Measurements from ENCODE around the gene ERBIN. TPM values are rescaled to one million over a fixed set of nuclear protein-coding genes. Genes with fewer than 3 reads are reported as not detected.

The ERBIN gene
- total and polyA plus RNA-seq, 2 of the 4 experiments (the other 2 are of a cell fraction), result 25.8 to 70.1 TPM

DNA sequence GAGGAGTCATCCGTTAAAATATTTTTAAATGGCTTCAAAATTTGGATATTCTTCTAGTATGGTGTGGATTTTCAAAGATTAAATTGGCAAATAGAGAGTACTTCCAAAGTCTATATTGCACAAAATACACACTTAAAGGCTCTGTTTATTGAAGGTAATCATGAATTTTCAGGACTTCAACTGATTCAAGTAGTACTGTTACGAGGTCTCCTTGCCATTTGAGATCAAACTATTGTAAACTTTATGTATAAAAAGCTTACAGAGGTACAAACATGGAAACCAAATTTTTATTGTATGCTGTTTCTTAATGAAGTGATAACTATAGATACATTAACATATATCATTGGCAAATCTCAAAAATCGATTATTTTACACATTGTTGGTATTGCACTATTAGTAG, 2.5 kb downstream of the ERBIN start:
- dilution Hi-C loops (cut with HindIII; ENCODE audit: low sequenced_read_pairs, unreplicated experiment) (no loop called here), in situ Hi-C loops (cut with MboI; ENCODE audit: low sequenced_read_pairs) (no loop called here), intact Hi-C loops (cut with micrococcal nuclease) (loop anchor here (5.0 kb wide), 2 partner anchors 113 to 127 kb away; no protein-coding TSS in a partner anchor)
- H2AK5ac ChIP-seq (ENCODE audit: low read depth, low read length), result no peak overlapping the region
- H3K14ac ChIP-seq (replicated peaks; ENCODE audit: low read depth, low read length), result no peak overlapping the region
- peaks cover 4 to 16% of the 10 kb centered on the region in 2 experiments; a peak in 3 of 4 replicates for H3K79me1 ChIP-seq (ENCODE audit: low read depth in 1 of 2, low read length in 2 of 2)
- H4K91ac ChIP-seq (ENCODE audit: insufficient read depth, low read depth, low read length), result no peak overlapping the region
- peak overlapping the region; percentile 75 for H3K4me3 ChIP-seq (ENCODE audit: insufficient read depth, low read depth, low read length)
- H2BK120ac ChIP-seq (ENCODE audit: low read depth, low read length), result no peak overlapping the region
- BruUV-seq (replicated peaks), result no TSS peak
- H3K27me3 ChIP-seq (ENCODE audit: control insufficient read depth, insufficient read depth, low read length), result no peaks in the 10 kb centered on the region
- TF ChIP-seq RFX5 (IDR thresholded peaks at IDR 0.05; ENCODE audit: low read depth, low read length) (no peak), CHD1 (IDR thresholded peaks at IDR 0.05; ENCODE audit: low read depth, low read length) (no peak), MAFK (IDR thresholded peaks at IDR 0.05; ENCODE audit: low read depth, low read length) (no peak), CEBPB (IDR thresholded peaks at IDR 0.05; ENCODE audit: low read depth, low read length) (no peak), MXI1 (IDR thresholded peaks at IDR 0.05; ENCODE audit: borderline replicate concordance, low read depth, low read length) (no peak), RCOR1 (IDR thresholded peaks at IDR 0.05; ENCODE audit: insufficient replicate concordance, low read length) (no peak), SMC3 (IDR thresholded peaks at IDR 0.05; ENCODE audit: low read depth, low read length) (no peak), FOS (IDR thresholded peaks at IDR 0.05; ENCODE audit: low read depth, low read length) (no peak), MAZ (IDR thresholded peaks at IDR 0.05; ENCODE audit: borderline replicate concordance, low read depth, low read length) (no peak)
- TF ChIP-seq, protein P1, sequence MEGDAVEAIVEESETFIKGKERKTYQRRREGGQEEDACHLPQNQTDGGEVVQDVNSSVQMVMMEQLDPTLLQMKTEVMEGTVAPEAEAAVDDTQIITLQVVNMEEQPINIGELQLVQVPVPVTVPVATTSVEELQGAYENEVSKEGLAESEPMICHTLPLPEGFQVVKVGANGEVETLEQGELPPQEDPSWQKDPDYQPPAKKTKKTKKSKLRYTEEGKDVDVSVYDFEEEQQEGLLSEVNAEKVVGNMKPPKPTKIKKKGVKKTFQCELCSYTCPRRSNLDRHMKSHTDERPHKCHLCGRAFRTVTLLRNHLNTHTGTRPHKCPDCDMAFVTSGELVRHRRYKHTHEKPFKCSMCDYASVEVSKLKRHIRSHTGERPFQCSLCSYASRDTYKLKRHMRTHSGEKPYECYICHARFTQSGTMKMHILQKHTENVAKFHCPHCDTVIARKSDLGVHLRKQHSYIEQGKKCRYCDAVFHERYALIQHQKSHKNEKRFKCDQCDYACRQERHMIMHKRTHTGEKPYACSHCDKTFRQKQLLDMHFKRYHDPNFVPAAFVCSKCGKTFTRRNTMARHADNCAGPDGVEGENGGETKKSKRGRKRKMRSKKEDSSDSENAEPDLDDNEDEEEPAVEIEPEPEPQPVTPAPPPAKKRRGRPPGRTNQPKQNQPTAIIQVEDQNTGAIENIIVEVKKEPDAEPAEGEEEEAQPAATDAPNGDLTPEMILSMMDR (conservative IDR thresholded peaks at IDR 0.05; ENCODE audit: low read depth, low read length), result no peak
- TF ChIP-seq, protein P2, sequence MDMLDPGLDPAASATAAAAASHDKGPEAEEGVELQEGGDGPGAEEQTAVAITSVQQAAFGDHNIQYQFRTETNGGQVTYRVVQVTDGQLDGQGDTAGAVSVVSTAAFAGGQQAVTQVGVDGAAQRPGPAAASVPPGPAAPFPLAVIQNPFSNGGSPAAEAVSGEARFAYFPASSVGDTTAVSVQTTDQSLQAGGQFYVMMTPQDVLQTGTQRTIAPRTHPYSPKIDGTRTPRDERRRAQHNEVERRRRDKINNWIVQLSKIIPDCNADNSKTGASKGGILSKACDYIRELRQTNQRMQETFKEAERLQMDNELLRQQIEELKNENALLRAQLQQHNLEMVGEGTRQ (IDR thresholded peaks at IDR 0.05; ENCODE audit: low read depth, low read length), result no peak
- TF ChIP-seq, protein P3, sequence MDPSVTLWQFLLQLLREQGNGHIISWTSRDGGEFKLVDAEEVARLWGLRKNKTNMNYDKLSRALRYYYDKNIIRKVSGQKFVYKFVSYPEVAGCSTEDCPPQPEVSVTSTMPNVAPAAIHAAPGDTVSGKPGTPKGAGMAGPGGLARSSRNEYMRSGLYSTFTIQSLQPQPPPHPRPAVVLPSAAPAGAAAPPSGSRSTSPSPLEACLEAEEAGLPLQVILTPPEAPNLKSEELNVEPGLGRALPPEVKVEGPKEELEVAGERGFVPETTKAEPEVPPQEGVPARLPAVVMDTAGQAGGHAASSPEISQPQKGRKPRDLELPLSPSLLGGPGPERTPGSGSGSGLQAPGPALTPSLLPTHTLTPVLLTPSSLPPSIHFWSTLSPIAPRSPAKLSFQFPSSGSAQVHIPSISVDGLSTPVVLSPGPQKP (IDR thresholded peaks at IDR 0.05; ENCODE audit: borderline replicate concordance, low read depth, low read length), result no peak
- DNase-seq (no peak), ATAC-seq (ENCODE audit: low read depth) (no peak)
- peaks cover 2% of the 10 kb centered on the region; the same call in 1 of the 2 replicates for H3K4me1 ChIP-seq (ENCODE audit: control insufficient read depth, insufficient read depth, low read length)
- H3K27ac ChIP-seq (ENCODE audit: insufficient read depth, low read length), result no peak overlapping the region
- POLR2A ChIA-PET (ENCODE audit: unreplicated experiment), result interaction anchor here (0.6 kb wide), 1 partner anchor 35 kb away, joined by 3 read pairs; no protein-coding TSS in a partner anchor
- H2BK20ac ChIP-seq (ENCODE audit: low read depth, low read length), result no peak overlapping the region
- no CpG with 5 or more reads among the region's 3 CpGs for WGBS, 2 experiments (ENCODE audit: extremely low coverage in 2 of 2, insufficient read length in 1 of 2)
- H3K4me2 ChIP-seq (ENCODE audit: low read depth, low read length), result peak overlapping the region; percentile 81
- no peaks in the 10 kb centered on the region for H3K9me3 ChIP-seq (ENCODE audit: control insufficient read depth, insufficient read depth, low read length)
- H3K9ac ChIP-seq (ENCODE audit: low read depth, low read length), result peak overlapping the region; percentile 25; the same call in 1 of the 2 replicates
- H3K9me1 ChIP-seq (ENCODE audit: insufficient read depth, low read length), result no peaks in the 10 kb centered on the region
- no peak overlapping the region for H4K5ac ChIP-seq (ENCODE audit: low read depth, low read length)
- peak overlapping the region; percentile 43 for H2BK5ac ChIP-seq (ENCODE audit: low read depth, low read length, poor library complexity, severe bottlenecking)
- no peak overlapping the region for H3K56ac ChIP-seq (ENCODE audit: extremely low read depth, insufficient read depth, low read length)
- no peak overlapping the region for H2AFZ ChIP-seq (replicated peaks; ENCODE audit: low read length, poor library complexity)
- H3K23ac ChIP-seq (ENCODE audit: low read depth, low read length), result no peak overlapping the region; the same call in 1 of the 2 replicates
- H3K18ac ChIP-seq (ENCODE audit: low read depth, low read length), result no peak overlapping the region
- no peak overlapping the region for H3K4ac ChIP-seq (ENCODE audit: low read depth, low read length)
- H2AK9ac ChIP-seq (replicated peaks; ENCODE audit: low read depth, low read length, poor library complexity), result no peak overlapping the region
- no peak overlapping the region for H2BK15ac ChIP-seq (ENCODE audit: low read depth, low read length)
- peaks cover 46% of the 10 kb centered on the region for H4K20me1 ChIP-seq (ENCODE audit: insufficient read depth, low read length)
- CTCF ChIA-PET, result interaction anchor here (0.6 kb wide), 1 partner anchor 111 kb away, joined by 3 read pairs; no protein-coding TSS in a partner anchor
- H3K36me3 ChIP-seq (ENCODE audit: control insufficient read depth, insufficient read depth, low read length), result peaks cover 6% of the 10 kb centered on the region
- no peak overlapping the region for H4K8ac ChIP-seq (ENCODE audit: low read depth in 2 of 2, low read length in 2 of 2)
